Mesendoderm (in vitro differentiated cells): ENCODE measurements around the gene RGS10.

Experiments used
- DNase-seq: peaks from one replicate; pipeline ENCODE4 v3.0.0; 2013
- H2AK5ac ChIP-seq: 2 replicates; pipeline ENCODE4 v1.6.1; 2013; ENCODE audit warnings: low read length, inconsistent platforms
- H2BK120ac ChIP-seq: 2 replicates; pipeline ENCODE4 v1.6.1; 2013; ENCODE audit warnings: low read depth, mild to moderate bottlenecking, low read length, moderate library complexity, mixed read lengths
- H2BK15ac ChIP-seq: replicated peaks from 2 replicates; pipeline ENCODE4 v1.6.1; 2013; ENCODE audit warnings: low read depth, mild to moderate bottlenecking, moderate library complexity
- H2BK5ac ChIP-seq: 2 replicates; pipeline ENCODE4 v1.6.1; 2013; ENCODE audit warnings: low read length, inconsistent platforms
- H3K18ac ChIP-seq: 2 replicates; pipeline ENCODE4 v1.6.1; 2013; ENCODE audit warnings: mild to moderate bottlenecking, low read length, mixed read lengths
- H3K23ac ChIP-seq: one replicate; pipeline ENCODE4 v1.6.1; 2013; ENCODE audit warnings: low read length
- H3K27ac ChIP-seq: 2 replicates; pipeline ENCODE4 v1.5.1; 2013; ENCODE audit warnings: low read depth, mild to moderate bottlenecking, inconsistent platforms, low read length, moderate library complexity
- H3K27me3 ChIP-seq: 2 replicates; pipeline ENCODE4 v1.6.1; 2013; ENCODE audit warnings: low read length, control low read depth, mild to moderate bottlenecking, inconsistent platforms; ENCODE audit not compliant: insufficient read depth, poor library complexity
- H3K36me3 ChIP-seq: 2 replicates; pipeline ENCODE4 v1.6.1; 2013; ENCODE audit warnings: low read length, inconsistent platforms; ENCODE audit not compliant: control insufficient read depth, insufficient read depth
- H3K4ac ChIP-seq: one replicate; pipeline ENCODE4 v1.6.1; 2013; ENCODE audit warnings: low read depth, mild to moderate bottlenecking, low read length, moderate library complexity
- H3K4me1 ChIP-seq: 2 replicates; pipeline ENCODE4 v1.6.1; 2013; ENCODE audit warnings: low read depth, low read length, inconsistent platforms; ENCODE audit not compliant: control insufficient read depth
- H3K4me2 ChIP-seq: 2 replicates; pipeline ENCODE4 v1.6.1; 2013; ENCODE audit warnings: low read length
- H3K4me3 ChIP-seq: 2 replicates; pipeline ENCODE4 v1.5.1; 2013; ENCODE audit warnings: mild to moderate bottlenecking, low read length
- H3K56ac ChIP-seq: one replicate; pipeline ENCODE4 v1.6.1; 2013; ENCODE audit warnings: low read length
- H3K79me1 ChIP-seq: 2 replicates; pipeline ENCODE4 v1.6.1; 2013; ENCODE audit warnings: low read length, inconsistent platforms
- H3K79me2 ChIP-seq: 2 replicates; pipeline ENCODE4 v1.6.1; 2013; ENCODE audit warnings: mild to moderate bottlenecking, low read length; ENCODE audit not compliant: control insufficient read depth, insufficient read depth
- H3K9ac ChIP-seq: 2 replicates; pipeline ENCODE4 v1.6.1; 2013; ENCODE audit warnings: low read length, inconsistent platforms
- H4K5ac ChIP-seq: one replicate; pipeline ENCODE4 v1.6.1; 2013; ENCODE audit warnings: low read length
- H4K8ac ChIP-seq: one replicate; pipeline ENCODE4 v1.6.1; 2013; ENCODE audit warnings: low read depth, mild to moderate bottlenecking, control low read depth, low read length, moderate library complexity
- WGBS: extraction: QIAGEN DNeasy Blood & Tissue Kit; methylation state at CpG from one replicate; pipeline ENCODE4 v1.1.7; 2013; ENCODE audit warnings: low lambda C conversion rate, missing lambda C conversion rate; ENCODE audit not compliant: insufficient coverage; ENCODE audit errors: extremely low coverage; 5-methylcytosine and 5-hydroxymethylcytosine counted together

RGS10 gene

DNA sequence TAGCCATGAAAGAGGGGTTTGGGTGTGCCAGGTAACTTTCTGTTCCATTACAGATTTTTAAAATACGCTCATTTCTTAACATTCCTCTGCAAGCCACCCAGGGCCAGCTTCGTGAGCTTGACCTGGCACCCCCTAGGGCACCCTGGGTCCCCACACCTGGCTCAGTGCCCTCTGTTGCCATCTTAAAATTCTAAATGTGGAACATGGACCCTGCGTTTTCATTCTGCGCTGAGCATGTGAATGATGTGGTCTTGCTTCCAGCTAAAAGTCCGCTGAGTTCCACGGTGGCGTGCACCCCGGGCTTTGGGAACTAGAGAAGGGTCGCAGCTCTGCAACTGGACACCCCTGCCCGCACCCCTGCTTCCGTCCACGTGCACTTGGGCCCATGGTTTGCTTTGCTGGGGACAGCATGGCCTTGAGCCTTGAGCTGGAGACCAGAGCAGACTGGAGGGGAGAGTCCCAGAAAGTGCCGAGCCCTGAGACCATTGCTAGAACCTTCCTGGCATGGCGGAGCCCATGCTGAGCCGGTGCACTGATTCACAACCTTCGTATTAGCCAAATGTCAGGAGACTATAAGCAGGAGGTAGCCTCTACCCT, 91.1 kb downstream of the RGS10 start:
- no CpG with 5 or more reads among the region's 16 CpGs for WGBS
- Histone ChIP-seq H3K18ac (no peak overlapping the region), H2BK15ac (no peak overlapping the region), H2BK120ac (no peak overlapping the region), H3K9ac (no peak overlapping the region), H2BK5ac (no peak overlapping the region), H3K4ac (no peak overlapping the region), H3K79me2 (no peaks in the 10 kb centered on the region), H3K79me1 (no peaks in the 10 kb centered on the region), H3K4me2 (no peak overlapping the region), H4K8ac (no peak overlapping the region), H4K5ac (no peak overlapping the region), H3K56ac (no peak overlapping the region), H3K4me3 (no peak overlapping the region), H3K23ac (peak overlapping the region; percentile 45), H3K27me3 (no peaks in the 10 kb centered on the region), H3K4me1 (no peaks in the 10 kb centered on the region), H2AK5ac (no peak overlapping the region), H3K27ac (no peak overlapping the region), H3K36me3 (no peaks in the 10 kb centered on the region)
- DNase-seq = no peak

DNA sequence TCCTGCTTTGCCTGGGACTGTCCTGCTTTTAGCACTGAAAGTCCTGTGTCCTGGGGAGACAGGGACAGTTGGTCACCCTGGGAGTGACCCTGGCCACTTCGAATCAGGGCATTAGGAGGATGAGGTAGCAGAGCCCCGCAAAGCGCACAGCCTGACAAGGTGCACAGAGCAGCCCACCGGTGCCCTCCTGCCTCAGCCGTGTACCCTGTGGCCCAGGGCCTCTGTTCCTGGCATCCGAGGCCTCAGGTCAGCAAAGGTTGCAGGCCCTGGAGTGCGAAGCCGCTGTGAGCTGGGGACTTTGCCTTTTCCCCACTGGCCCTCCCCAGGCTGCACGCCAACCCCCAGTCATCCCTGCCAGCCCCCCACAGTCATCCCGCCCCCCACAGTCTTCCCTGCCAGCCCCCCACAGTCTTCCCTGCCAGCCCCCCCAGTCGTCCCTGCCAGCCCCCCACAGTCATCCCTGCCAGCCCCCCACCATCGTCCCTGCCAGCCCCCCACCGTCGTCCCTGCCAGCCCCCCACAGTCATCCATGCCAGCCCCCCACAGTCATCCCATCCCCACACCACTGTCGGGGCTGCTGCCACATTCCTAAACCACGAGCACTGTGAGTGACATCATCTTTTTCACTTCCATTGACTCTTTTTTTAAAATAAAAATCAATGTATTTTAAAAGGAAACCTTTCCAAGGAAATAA, 91.8 kb downstream of the RGS10 start:
- Histone ChIP-seq H3K18ac (no peak overlapping the region), H3K4me1 (no peaks in the 10 kb centered on the region), H2AK5ac (no peak overlapping the region), H3K79me2 (no peaks in the 10 kb centered on the region), H2BK120ac (no peak overlapping the region), H3K23ac (no peak overlapping the region), H3K9ac (no peak overlapping the region), H3K56ac (no peak overlapping the region), H3K4ac (no peak overlapping the region), H3K36me3 (no peaks in the 10 kb centered on the region), H2BK5ac (no peak overlapping the region), H4K8ac (no peak overlapping the region), H3K27me3 (no peaks in the 10 kb centered on the region), H3K4me2 (no peak overlapping the region), H4K5ac (no peak overlapping the region), H2BK15ac (no peak overlapping the region), H3K4me3 (no peak overlapping the region), H3K79me1 (no peaks in the 10 kb centered on the region), H3K27ac (no peak overlapping the region)
- no peak for DNase-seq
- WGBS = no CpG with 5 or more reads among the region's 16 CpGs
